H1 (cell line): ENCODE results near the gene RASAL2. TPM values are rescaled to one million over a fixed set of nuclear protein-coding genes. Genes with fewer than 3 reads are reported as not detected.

Source experiments
- CTCF ChIA-PET: fragments of 300-600 bp; sonication (Branson Sonifier 250); formaldehyde crosslinking; loops from one replicate; lab custom pipeline; 2021; ENCODE audit not compliant: partially characterized antibody; lab: Charles Lee
- POLR2A ChIA-PET: fragments of 300-600 bp; sonication (Branson Sonifier 250); formaldehyde crosslinking; loops from one replicate; lab custom pipeline; 2021; ENCODE audit warnings: inconsistent platforms; ENCODE audit not compliant: partially characterized antibody; lab: Charles Lee
- DNase-seq, 2 experiments: peaks; one replicate each; pipeline versions ENCODE4 v3.0.0 to v3.0.0-alpha.2; 2010 to 2022; ENCODE audit warnings: low spot score in 2 of 2, low read depth in 1 of 2, mixed read lengths in 1 of 2
- FAIRE-seq: peaks from 2 replicates; lab custom pipeline; 2011; peaks lifted over from hg19 to GRCh38; lab: Jason Lieb, UNC
- H2AFZ ChIP-seq: 2 replicates; pipeline ENCODE4 v1.8.1; 2012; ENCODE audit warnings: low read length, inconsistent platforms
- H2AK5ac ChIP-seq: 2 replicates; pipeline ENCODE4 v1.6.1; 2013; ENCODE audit warnings: low read depth, low read length
- H2BK120ac ChIP-seq: replicated peaks from 2 replicates; pipeline ENCODE3; 2013; ENCODE audit warnings: low read depth, low read length, inconsistent platforms
- H2BK12ac ChIP-seq: 2 replicates; pipeline ENCODE4 v1.6.1; 2013; ENCODE audit warnings: low read depth, low read length
- H2BK15ac ChIP-seq: 2 replicates; pipeline ENCODE4 v1.6.1; 2013; ENCODE audit warnings: low read length
- H2BK20ac ChIP-seq: 2 replicates; pipeline ENCODE4 v1.6.1; 2013; ENCODE audit warnings: low read length
- H2BK5ac ChIP-seq: 2 replicates; pipeline ENCODE4 v1.6.1; 2013; ENCODE audit warnings: low read depth, low read length
- H3K14ac ChIP-seq: 2 replicates; pipeline ENCODE4 v1.6.1; 2013; ENCODE audit warnings: inconsistent platforms; ENCODE audit not compliant: insufficient read length
- H3K18ac ChIP-seq: 2 replicates; pipeline ENCODE4 v1.6.1; 2013; ENCODE audit warnings: low read length; ENCODE audit errors: extremely low read depth
- H3K23ac ChIP-seq: 2 replicates; pipeline ENCODE4 v1.6.1; 2013; ENCODE audit warnings: inconsistent platforms; ENCODE audit not compliant: insufficient read length
- H3K23me2 ChIP-seq: 2 replicates; pipeline ENCODE4 v1.6.1; 2013; ENCODE audit warnings: low read depth, low read length
- H3K27ac ChIP-seq: 2 replicates; pipeline ENCODE4 v1.6.1; 2011; ENCODE audit warnings: low read depth, low read length, inconsistent platforms
- H3K27me3 ChIP-seq, 4 experiments: replicated peaks in 1 of 4; 1 replicate in 1 of 4; 2 replicates in 3 of 4; pipeline versions ENCODE4 v1.6.1 to v1.8.1; 2011 to 2013; ENCODE audit warnings: low read length in 3 of 4, mild to moderate bottlenecking in 3 of 4, inconsistent platforms in 2 of 4, mixed read lengths in 2 of 4, moderate library complexity in 1 of 4; ENCODE audit not compliant: control insufficient read depth in 3 of 4, insufficient read depth in 3 of 4; ENCODE audit errors: extremely low read depth in 1 of 4
- H3K36me3 ChIP-seq, 4 experiments: 2 replicates each; pipeline versions ENCODE4 v1.6.1 to v1.8.1; 2011 to 2013; ENCODE audit warnings: mild to moderate bottlenecking in 4 of 4, low read length in 3 of 4, moderate library complexity in 2 of 4, control low read depth in 1 of 4, inconsistent platforms in 1 of 4; ENCODE audit not compliant: insufficient read depth in 4 of 4, control insufficient read depth in 2 of 4
- H3K4ac ChIP-seq: replicated peaks from 2 replicates; pipeline ENCODE3; 2013; ENCODE audit warnings: low read length, low read depth, mixed read lengths, inconsistent platforms; ENCODE audit not compliant: insufficient read length
- H3K4me1 ChIP-seq, 4 experiments: replicated peaks in 1 of 4; 1 replicate in 1 of 4; 2 replicates in 3 of 4; pipeline versions ENCODE4 v1.6.1 to v1.8.1; 2011 to 2013; ENCODE audit warnings: low read length in 3 of 4, inconsistent platforms in 2 of 4, mixed read lengths in 1 of 4; ENCODE audit not compliant: insufficient read depth in 4 of 4, control insufficient read depth in 3 of 4
- H3K4me2 ChIP-seq, 2 experiments: 2 replicates each; pipeline versions ENCODE4 v1.6.1 to v1.8.1; 2011 to 2013; ENCODE audit warnings: low read depth in 2 of 2, low read length in 2 of 2, control low read depth in 1 of 2, inconsistent platforms in 1 of 2, mild to moderate bottlenecking in 1 of 2; ENCODE audit not compliant: insufficient read depth in 1 of 2
- H3K4me3 ChIP-seq, 4 experiments: fragments of 200-600, 300-600 bp in 1 of 4; sonication (generic), shearing (Covaris generic), sonication (Bioruptor Twin) in 1 of 4; 2 replicates each; pipeline versions ENCODE4 v1.5.1 to v1.8.1; 2011 to 2016; ENCODE audit warnings: low read length in 4 of 4, low read depth in 3 of 4, control low read depth in 2 of 4, inconsistent platforms in 2 of 4, mild to moderate bottlenecking in 2 of 4, mixed read lengths in 1 of 4, moderate library complexity in 1 of 4; ENCODE audit not compliant: insufficient read depth in 2 of 4; ENCODE audit errors: extremely low read depth in 1 of 4
- H3K56ac ChIP-seq: replicated peaks from 2 replicates; pipeline ENCODE3; 2013; ENCODE audit warnings: low read depth, mild to moderate bottlenecking, mixed read lengths, low read length, inconsistent platforms; ENCODE audit not compliant: insufficient read length
- H3K79me1 ChIP-seq: 2 replicates; pipeline ENCODE4 v1.6.1; 2013; ENCODE audit warnings: low read depth, low read length, control low read depth
- H3K79me2 ChIP-seq, 2 experiments: 2 replicates each; pipeline versions ENCODE4 v1.6.1 to v1.8.1; 2012 to 2013; ENCODE audit warnings: low read length in 2 of 2, mild to moderate bottlenecking in 2 of 2, inconsistent platforms in 1 of 2; ENCODE audit not compliant: insufficient read depth in 2 of 2, control insufficient read depth in 1 of 2
- H3K9ac ChIP-seq, 4 experiments: replicated peaks in 1 of 4; 1 replicate in 1 of 4; 2 replicates in 3 of 4; pipeline versions ENCODE4 v1.6.1 to v1.8.1; 2011 to 2013; ENCODE audit warnings: low read depth in 3 of 4, low read length in 3 of 4, control low read depth in 2 of 4, mild to moderate bottlenecking in 2 of 4, moderate library complexity in 2 of 4, inconsistent platforms in 1 of 4; ENCODE audit errors: extremely low read depth in 1 of 4
- H3K9me3 ChIP-seq, 2 experiments: 2 replicates each; pipeline versions ENCODE4 v1.6.1 to v1.8.1; 2012 to 2013; ENCODE audit warnings: mild to moderate bottlenecking in 2 of 2, moderate library complexity in 2 of 2, control low read depth in 1 of 2, inconsistent platforms in 1 of 2, low read depth in 1 of 2, low read length in 1 of 2, mixed read lengths in 1 of 2; ENCODE audit not compliant: insufficient read depth in 2 of 2
- H4K20me1 ChIP-seq, 2 experiments: replicated peaks in 1 of 2; 2 replicates each; pipeline versions ENCODE3 to v1.8.1; 2011 to 2013; ENCODE audit warnings: inconsistent platforms in 2 of 2, low read length in 2 of 2, mild to moderate bottlenecking in 1 of 2; ENCODE audit not compliant: insufficient read depth in 2 of 2, control insufficient read depth in 1 of 2
- H4K5ac ChIP-seq: 2 replicates; pipeline ENCODE4 v1.6.1; 2013; ENCODE audit warnings: low read length, low read depth, mixed read lengths, inconsistent platforms; ENCODE audit not compliant: insufficient read length
- H4K8ac ChIP-seq: 2 replicates; pipeline ENCODE4 v1.8.0; 2013; ENCODE audit warnings: mild to moderate bottlenecking, moderate library complexity, low read length, inconsistent platforms; ENCODE audit not compliant: insufficient read depth; ENCODE audit errors: extremely low read depth
- H4K91ac ChIP-seq: replicated peaks from 2 replicates; pipeline ENCODE3; 2013; ENCODE audit warnings: low read length, mixed read lengths, inconsistent platforms; ENCODE audit not compliant: insufficient read length
- ASH2L ChIP-seq: fragments of 200-600, 300-600 bp; sonication (generic); IDR thresholded peaks from one replicate; pipeline ENCODE4 v1.7.1; 2017; ENCODE audit warnings: low read length
- ATF2 ChIP-seq: IDR thresholded peaks from 2 replicates; pipeline ENCODE4 v1.6.1; 2012; ENCODE audit warnings: low read length, inconsistent platforms
- EGR1 ChIP-seq: IDR thresholded peaks from 2 replicates; pipeline ENCODE4 v1.6.1; 2011; ENCODE audit warnings: low read depth, low read length, borderline replicate concordance
- HDAC2 ChIP-seq, 2 experiments: fragments of 300-600 bp in 1 of 2; sonication (generic) in 1 of 2; IDR thresholded peaks; 2 replicates each; pipeline ENCODE4 v1.6.1; 2011 to 2012; ENCODE audit warnings: low read depth in 2 of 2, low read length in 2 of 2, mild to moderate bottlenecking in 2 of 2, moderate library complexity in 2 of 2, borderline replicate concordance in 1 of 2, inconsistent platforms in 1 of 2
- HDAC6 ChIP-seq: IDR thresholded peaks from one replicate; pipeline ENCODE4 v1.7.1; 2012; ENCODE audit warnings: low read depth, mild to moderate bottlenecking, inconsistent platforms, low read length, moderate library complexity
- NANOG ChIP-seq: IDR thresholded peaks from 2 replicates; pipeline ENCODE4 v1.6.1; 2011; ENCODE audit warnings: low read length, low read depth, mild to moderate bottlenecking, inconsistent platforms; ENCODE audit not compliant: insufficient read depth, poor library complexity, severe bottlenecking
- POLR2AphosphoS5 ChIP-seq: IDR thresholded peaks from 2 replicates; pipeline ENCODE4 v1.6.1; 2011; ENCODE audit warnings: low read depth, low read length
- RFX5 ChIP-seq: IDR thresholded peaks from 2 replicates; pipeline ENCODE4 v1.6.1; 2011; ENCODE audit warnings: low read depth, low read length, improper control_type of control experiment, borderline replicate concordance
- SAP30 ChIP-seq: fragments of 300-600 bp; sonication (generic); IDR thresholded peaks from 2 replicates; pipeline ENCODE4 v1.7.1; 2012; ENCODE audit warnings: low read length, moderate library complexity, mild to moderate bottlenecking, inconsistent platforms; ENCODE audit not compliant: insufficient read depth, insufficient replicate concordance
- SP4 ChIP-seq: IDR thresholded peaks from 2 replicates; pipeline ENCODE4 v1.6.1; 2012; ENCODE audit warnings: low read length, inconsistent platforms
- SUZ12 ChIP-seq: fragments of 200-600 bp; sonication (generic); IDR thresholded peaks from 2 replicates; pipeline ENCODE4 v1.6.1; 2012; ENCODE audit warnings: mild to moderate bottlenecking, inconsistent platforms, low read length, moderate library complexity, mixed read lengths
- TCF12 ChIP-seq: IDR thresholded peaks from 2 replicates; pipeline ENCODE4 v1.6.1; 2011; ENCODE audit warnings: low read depth, mild to moderate bottlenecking, low read length
- WGBS, 2 experiments: shearing (Covaris generic) in 1 of 2; methylation state at CpG; one replicate each; pipeline versions ENCODE4 v1.1.6 to v1.1.7; 2013 to 2015; ENCODE audit warnings: low lambda C conversion rate in 2 of 2, mixed read lengths in 2 of 2, inconsistent platforms in 1 of 2, low coverage in 1 of 2, missing lambda C conversion rate in 1 of 2; ENCODE audit not compliant: insufficient replicate concordance in 2 of 2, insufficient coverage in 1 of 2, insufficient read length in 1 of 2; ENCODE audit errors: extremely low coverage in 1 of 2, missing lambda C conversion rate in 1 of 2; 5-methylcytosine and 5-hydroxymethylcytosine counted together
- polyA plus RNA-seq, 7 experiments: library from polyadenylated mRNA; depleted of rRNA in 3 of 7; stranded (reverse) in 5 of 7; unstranded in 2 of 7; fragments of >200 nt in 5 of 7; fragments of 200-250 nt in 2 of 7; gene quantifications; 1 replicate in 5 of 7; 2 replicates in 1 of 7; 4 replicates in 1 of 7; pipeline versions ENCODE4 v1.2.1 to v1.2.3, GENCODE V29; 2011 to 2013; ENCODE audit warnings: missing spikeins in 2 of 7, mixed read lengths in 2 of 7
- total RNA-seq: library from RNA; stranded (reverse); fragmentation: NEBNext Ultra II Directional; extraction: Animal tissue kit (Norgen Biotek cat#: 25700); gene quantifications from 2 replicates; pipeline ENCODE4 v1.2.1, GENCODE V29; 2021

RASAL2 gene
- total and polyA plus RNA-seq, 2 of the 8 experiments (the other 6 are each of a cell fraction or from before 2014, with no cell fraction given), result 15.9 to 32.5 TPM

GRCh38 chr1:178484698-178485225 lies 390.9 kb downstream of the RASAL2 start:
- no peaks in the 10 kb centered on the region for H3K27me3 ChIP-seq
- no peaks in the 10 kb centered on the region for H3K9me3 ChIP-seq
- H3K4me1 ChIP-seq, result no peaks in the 10 kb centered on the region; a peak in 1 of 7 replicates
- H3K9ac ChIP-seq, result no peak overlapping the region
- H3K27ac ChIP-seq, result no peak overlapping the region
- no peak overlapping the region for H4K5ac ChIP-seq
- H3K18ac ChIP-seq, result no peak overlapping the region
- H3K4me3 ChIP-seq, result no peak overlapping the region
- DNase-seq (no peak), FAIRE-seq (no peak)
- POLR2A ChIA-PET, result no interaction called here
- no peak overlapping the region for H2AK5ac ChIP-seq
- H3K23ac ChIP-seq, result no peak overlapping the region
- no peak overlapping the region for H3K14ac ChIP-seq
- no peak overlapping the region for H2BK120ac ChIP-seq
- no peaks in the 10 kb centered on the region for H3K79me1 ChIP-seq
- H4K91ac ChIP-seq, result no peak overlapping the region
- no peak overlapping the region for H3K4ac ChIP-seq
- no peaks in the 10 kb centered on the region for H4K20me1 ChIP-seq
- CTCF ChIA-PET, result interaction anchor here (0.6 to 10.0 kb wide), 4 partner anchors 8 to 1077 kb away, joined by 3 to 100 read pairs (median 4); no protein-coding TSS in a partner anchor
- no peaks in the 10 kb centered on the region for H3K36me3 ChIP-seq
- no peak overlapping the region for H2BK20ac ChIP-seq
- H2BK15ac ChIP-seq, result no peak overlapping the region
- H2AFZ ChIP-seq, result no peak overlapping the region
- H2BK5ac ChIP-seq, result no peak overlapping the region
- H4K8ac ChIP-seq, result no peak overlapping the region
- no peaks in the 10 kb centered on the region for H3K79me2 ChIP-seq
- no peak overlapping the region for H3K4me2 ChIP-seq
- H2BK12ac ChIP-seq, result no peak overlapping the region
- 81% methylated on average over 3 of the region's 3 CpGs; no CpG with 5 or more reads in 1 of the 2 experiments for WGBS, 2 experiments
- no peaks in the 10 kb centered on the region for H3K23me2 ChIP-seq
- H3K56ac ChIP-seq, result no peak overlapping the region
- TF ChIP-seq NANOG (no peak), SAP30 (no peak), POLR2AphosphoS5 (no peak), TCF12 (no peak), ASH2L (no peak), SP4 (no peak), EGR1 (no peak), SUZ12 (no peak), HDAC6 (no peak), HDAC2 (IDR thresholded peaks at IDR 0.05; ENCODE audit: borderline replicate concordance in 1 of 2, low read depth in 2 of 2, low read length in 2 of 2) (no peak), RFX5 (no peak), ATF2 (no peak)
